GM12878 (cell line): ENCODE data around the gene RIOK1. TPM values are rescaled to one million over a fixed set of nuclear protein-coding genes. Genes with fewer than 3 reads are reported as not detected.

Experiments used
- ATAC-seq: fragments of 200-7000 bp; cut with Tn5 transposase; 3 replicates; pipeline ENCODE4 v1.9.1; 2020; ENCODE audit warnings: mild to moderate bottlenecking, moderate library complexity
- BruUV-seq: library from RNA; stranded (reverse); fragments of 400-500 nt; replicated peaks from 2 replicates; lab custom pipeline; 2021; lab: Mats Ljungman, UMichigan
- CTCF ChIA-PET: fragments of 300-600 bp; sonication (Branson Sonifier 250); formaldehyde crosslinking; extraction: SDS; loops from one replicate; lab custom pipeline; 2021; ENCODE audit warnings: inconsistent platforms; lab: Yijun Ruan, JAX
- POLR2A ChIA-PET: fragments of 350-600 bp; formaldehyde crosslinking; extraction: SDS; loops from one replicate; lab custom pipeline; 2021; ENCODE audit warnings: inconsistent platforms; lab: Charles Lee
- RAD21 ChIA-PET: fragments of 300-600 bp; sonication (Branson Sonifier 250); formaldehyde crosslinking; loops from one replicate; lab custom pipeline; 2023; ENCODE audit warnings: antibody characterized with exemption; ENCODE audit not compliant: unreplicated experiment; lab: Charles Lee
- SMC1A ChIA-PET: fragments of 300-600 bp; sonication (Branson Sonifier 250); formaldehyde crosslinking; loops from one replicate; lab custom pipeline; 2023; ENCODE audit not compliant: unreplicated experiment, uncharacterized antibody; lab: Charles Lee
- DNase-seq: peaks from one replicate; pipeline ENCODE4 v3.0.0-alpha.2; 2011; ENCODE audit warnings: low read depth, low spot score
- FAIRE-seq: peaks from 3 replicates; lab custom pipeline; 2011; peaks lifted over from hg19 to GRCh38; lab: Jason Lieb, UNC
- H2AFZ ChIP-seq: 2 replicates; pipeline ENCODE4 v1.6.0; 2011; ENCODE audit warnings: low read depth, low read length, control low read depth; ENCODE audit not compliant: control insufficient read depth
- H3K27ac ChIP-seq: 2 replicates; pipeline ENCODE4 v1.5.1; 2011; ENCODE audit warnings: control low read depth; ENCODE audit not compliant: control insufficient read depth, insufficient read depth
- H3K27me3 ChIP-seq, 2 experiments: replicated peaks in 1 of 2; 2 replicates each; pipeline versions ENCODE4 v1.6.0 to v1.6.1; 2011; ENCODE audit warnings: low read length in 1 of 2; ENCODE audit not compliant: control insufficient read depth in 2 of 2, insufficient read depth in 2 of 2
- H3K36me3 ChIP-seq, 2 experiments: 2 replicates each; pipeline ENCODE4 v1.5.1; 2011; ENCODE audit warnings: low read length in 1 of 2; ENCODE audit not compliant: control insufficient read depth in 2 of 2, insufficient read depth in 2 of 2
- H3K4me1 ChIP-seq: 2 replicates; pipeline ENCODE4 v1.6.1; 2011; ENCODE audit warnings: mild to moderate bottlenecking, low read length, moderate library complexity, mixed read lengths; ENCODE audit not compliant: control insufficient read depth, insufficient read depth
- H3K4me2 ChIP-seq: 2 replicates; pipeline ENCODE4 v1.6.0; 2011; ENCODE audit warnings: control low read depth; ENCODE audit not compliant: control insufficient read depth, insufficient read depth
- H3K4me3 ChIP-seq: fragments of 200-600 bp; sonication (generic); 2 replicates; pipeline ENCODE4 v1.5.1; 2016
- H3K79me2 ChIP-seq: 2 replicates; pipeline ENCODE4 v1.6.0; 2011; ENCODE audit warnings: low read length; ENCODE audit not compliant: control insufficient read depth, insufficient read depth
- H3K9ac ChIP-seq: 2 replicates; pipeline ENCODE4 v1.8.0; 2011; ENCODE audit warnings: low read length, control low read depth, mixed read lengths; ENCODE audit not compliant: control insufficient read depth, insufficient read depth
- H3K9me3 ChIP-seq: replicated peaks from 3 replicates; pipeline ENCODE4 v1.5.1; 2011; ENCODE audit warnings: mild to moderate bottlenecking, low read length; ENCODE audit not compliant: control insufficient read depth, insufficient read depth
- H4K20me1 ChIP-seq: 2 replicates; pipeline ENCODE4 v1.6.0; 2011; ENCODE audit not compliant: control insufficient read depth, insufficient read depth
- BACH1 ChIP-seq: fragments of 450-650 bp; IDR thresholded peaks from 2 replicates; pipeline ENCODE4 v1.6.1; 2017; ENCODE audit warnings: mild to moderate bottlenecking, borderline replicate concordance
- CBX5 ChIP-seq: sonication (generic); IDR thresholded peaks from 2 replicates; pipeline ENCODE4 v1.6.1; 2016; ENCODE audit warnings: low read depth, moderate library complexity, mild to moderate bottlenecking, inconsistent platforms
- ETV6 ChIP-seq, 2 experiments: fragments of 450-650 bp in 1 of 2; IDR thresholded peaks in 1 of 2; conservative IDR thresholded peaks in 1 of 2; 2 replicates each; pipeline ENCODE4 v1.6.1; 2014; ENCODE audit warnings: antibody characterized with exemption in 1 of 2, borderline replicate concordance in 1 of 2, low read depth in 1 of 2, mild to moderate bottlenecking in 1 of 2, moderate library complexity in 1 of 2
- IKZF1 ChIP-seq: fragments of 450-650 bp; conservative IDR thresholded peaks from 2 replicates; pipeline ENCODE4 v1.6.1; 2017; ENCODE audit warnings: antibody characterized with exemption, mild to moderate bottlenecking
- MEF2B ChIP-seq: fragments of 450-650 bp; IDR thresholded peaks from 2 replicates; pipeline ENCODE4 v1.6.1; 2018; ENCODE audit warnings: mild to moderate bottlenecking, moderate library complexity; ENCODE audit not compliant: partially characterized antibody, poor library complexity, severe bottlenecking
- NFYB ChIP-seq: IDR thresholded peaks from 2 replicates; pipeline ENCODE4 v1.6.1; 2011; ENCODE audit warnings: low read depth, mild to moderate bottlenecking, low read length, improper control_type of control experiment, moderate library complexity; ENCODE audit not compliant: insufficient read depth
- NR2C2 ChIP-seq: IDR thresholded peaks from 2 replicates; pipeline ENCODE4 v1.6.1; 2011; ENCODE audit warnings: borderline replicate concordance, low read depth; ENCODE audit not compliant: control insufficient read depth, insufficient read length
- NR2F1 ChIP-seq: fragments of 450-650 bp; conservative IDR thresholded peaks from 2 replicates; pipeline ENCODE4 v1.6.1; 2017; ENCODE audit warnings: mild to moderate bottlenecking
- PAX5 ChIP-seq: IDR thresholded peaks from 2 replicates; pipeline ENCODE4 v1.6.1; 2011; ENCODE audit warnings: low read depth, low read length, borderline replicate concordance
- PML ChIP-seq: IDR thresholded peaks from 2 replicates; pipeline ENCODE4 v1.6.1; 2012; ENCODE audit warnings: low read length, inconsistent platforms
- RFX5 ChIP-seq: IDR thresholded peaks from 2 replicates; pipeline ENCODE4 v1.6.1; 2011; ENCODE audit warnings: low read depth, low read length, improper control_type of control experiment
- SMAD1 ChIP-seq: fragments of 450-650 bp; IDR thresholded peaks from 2 replicates; pipeline ENCODE4 v1.6.1; 2018; ENCODE audit warnings: mild to moderate bottlenecking, low read depth; ENCODE audit not compliant: partially characterized antibody
- STAT3 ChIP-seq: IDR thresholded peaks from 2 replicates; pipeline ENCODE4 v1.6.1; 2011; ENCODE audit warnings: low read depth, low read length, improper control_type of control experiment
- WGBS: methylation state at CpG from one replicate; pipeline ENCODE4 v1.1.6; 2016; ENCODE audit warnings: low lambda C conversion rate; ENCODE audit not compliant: insufficient replicate concordance, insufficient coverage; ENCODE audit errors: missing lambda C conversion rate; 5-methylcytosine and 5-hydroxymethylcytosine counted together
- in situ Hi-C: fragments of 300-500 bp; cut with MboI; formaldehyde crosslinking; loops from 9 replicates; pipeline ENCODE4 v1.14.3; 2018; ENCODE audit warnings: mixed read lengths
- intact Hi-C: fragments of 100-400 bp; cut with micrococcal nuclease; formaldehyde crosslinking; loops from one replicate; pipeline ENCODE4 v1.14.2; 2022; ENCODE audit not compliant: unreplicated experiment
- polyA plus RNA-seq, 11 experiments: library from polyadenylated mRNA; depleted of rRNA in 4 of 11; unstranded in 6 of 11; stranded (reverse) in 5 of 11; fragments of >200 nt; fragmentation: Nextera tagmentation in 4 of 11; fragmentation: Illumina TruSeq in 1 of 11; extraction: Ambion mirVana in 4 of 11; extraction: Trizol in 1 of 11; gene quantifications; 1 replicate in 1 of 11; 2 replicates in 10 of 11; pipeline versions ENCODE4 v1.2.1 to v1.2.3, GENCODE V29; 2011 to 2016; ENCODE audit warnings: inconsistent platforms in 2 of 11, missing spikeins in 2 of 11, low read depth in 1 of 11
- total RNA-seq, 4 experiments: library from RNA; depleted of rRNA in 3 of 4; stranded (reverse); fragments of >200 nt in 3 of 4; fragmentation: Illumina TruSeq in 1 of 4; extraction: Trizol in 1 of 4; gene quantifications; 2 replicates each; pipeline versions ENCODE4 v1.2.1 to v1.2.3, GENCODE V29; 2013 to 2021
- TF ChIP-seq, protein P1 (sequence below): fragments of 450-650 bp; IDR thresholded peaks from 2 replicates; pipeline ENCODE4 v1.6.1; 2017; ENCODE audit warnings: mild to moderate bottlenecking, moderate library complexity
- TF ChIP-seq, protein P2 (sequence below): fragments of 450-650 bp; IDR thresholded peaks from 2 replicates; pipeline ENCODE4 v1.6.1; 2018; ENCODE audit warnings: borderline replicate concordance, mild to moderate bottlenecking; ENCODE audit not compliant: partially characterized antibody

Gene RIOK1
- total and polyA plus RNA-seq, 10 of the 15 experiments (the other 5 are each of a cell fraction or from before 2014, with no cell fraction given), result 16.1 to 44.6 (median 33.7) TPM

DNA sequence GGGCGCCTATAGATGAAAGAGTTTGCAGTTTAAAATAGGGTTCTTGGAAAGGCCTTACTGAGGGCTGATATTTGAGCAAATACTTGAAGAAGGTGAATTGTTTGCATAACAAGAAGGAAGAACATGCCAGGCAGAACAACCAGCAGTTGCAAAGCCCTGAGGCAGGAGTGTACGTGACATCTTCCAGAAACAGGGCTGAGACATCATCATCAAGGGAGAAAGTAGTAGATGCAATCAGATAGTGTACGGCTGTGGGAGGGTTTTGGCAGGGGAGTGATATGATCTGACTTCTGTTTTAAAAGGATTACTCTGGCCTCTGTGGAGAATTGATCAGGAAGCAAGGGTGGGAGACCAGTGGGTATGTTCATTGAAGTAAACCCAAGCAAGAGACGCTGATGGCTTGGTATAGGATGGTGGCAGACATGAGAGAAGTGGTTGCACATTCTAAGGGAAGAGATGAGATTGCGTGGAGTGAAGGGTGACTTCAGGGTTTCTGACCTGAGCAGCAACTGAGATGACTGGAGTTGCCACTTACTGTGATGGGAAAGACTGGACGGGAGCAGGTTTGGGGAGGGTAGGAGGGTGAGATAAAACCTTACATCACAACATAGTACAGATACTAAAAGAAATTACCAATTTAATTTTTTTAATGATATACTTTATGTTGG lies 28.8 kb downstream of the RIOK1 start:
- no peak for TF ChIP-seq CBX5
- TF ChIP-seq NFYB, result no peak
- no peak for TF ChIP-seq STAT3
- TF ChIP-seq, protein P1, sequence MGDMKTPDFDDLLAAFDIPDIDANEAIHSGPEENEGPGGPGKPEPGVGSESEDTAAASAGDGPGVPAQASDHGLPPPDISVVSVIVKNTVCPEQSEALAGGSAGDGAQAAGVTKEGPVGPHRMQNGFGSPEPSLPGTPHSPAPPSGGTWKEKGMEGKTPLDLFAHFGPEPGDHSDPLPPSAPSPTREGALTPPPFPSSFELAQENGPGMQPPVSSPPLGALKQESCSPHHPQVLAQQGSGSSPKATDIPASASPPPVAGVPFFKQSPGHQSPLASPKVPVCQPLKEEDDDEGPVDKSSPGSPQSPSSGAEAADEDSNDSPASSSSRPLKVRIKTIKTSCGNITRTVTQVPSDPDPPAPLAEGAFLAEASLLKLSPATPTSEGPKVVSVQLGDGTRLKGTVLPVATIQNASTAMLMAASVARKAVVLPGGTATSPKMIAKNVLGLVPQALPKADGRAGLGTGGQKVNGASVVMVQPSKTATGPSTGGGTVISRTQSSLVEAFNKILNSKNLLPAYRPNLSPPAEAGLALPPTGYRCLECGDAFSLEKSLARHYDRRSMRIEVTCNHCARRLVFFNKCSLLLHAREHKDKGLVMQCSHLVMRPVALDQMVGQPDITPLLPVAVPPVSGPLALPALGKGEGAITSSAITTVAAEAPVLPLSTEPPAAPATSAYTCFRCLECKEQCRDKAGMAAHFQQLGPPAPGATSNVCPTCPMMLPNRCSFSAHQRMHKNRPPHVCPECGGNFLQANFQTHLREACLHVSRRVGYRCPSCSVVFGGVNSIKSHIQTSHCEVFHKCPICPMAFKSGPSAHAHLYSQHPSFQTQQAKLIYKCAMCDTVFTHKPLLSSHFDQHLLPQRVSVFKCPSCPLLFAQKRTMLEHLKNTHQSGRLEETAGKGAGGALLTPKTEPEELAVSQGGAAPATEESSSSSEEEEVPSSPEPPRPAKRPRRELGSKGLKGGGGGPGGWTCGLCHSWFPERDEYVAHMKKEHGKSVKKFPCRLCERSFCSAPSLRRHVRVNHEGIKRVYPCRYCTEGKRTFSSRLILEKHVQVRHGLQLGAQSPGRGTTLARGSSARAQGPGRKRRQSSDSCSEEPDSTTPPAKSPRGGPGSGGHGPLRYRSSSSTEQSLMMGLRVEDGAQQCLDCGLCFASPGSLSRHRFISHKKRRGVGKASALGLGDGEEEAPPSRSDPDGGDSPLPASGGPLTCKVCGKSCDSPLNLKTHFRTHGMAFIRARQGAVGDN, result no peak
- no peak for TF ChIP-seq ETV6 (conservative IDR thresholded peaks at IDR 0.05 in 1 of 2, IDR thresholded peaks at IDR 0.05 in 1 of 2; ENCODE audit: borderline replicate concordance in 1 of 2, low read depth in 1 of 2)
- no peak for TF ChIP-seq PML
- no peak for TF ChIP-seq SMAD1
- no peak for TF ChIP-seq BACH1
- no peak for TF ChIP-seq IKZF1
- no peak for TF ChIP-seq NR2C2
- TF ChIP-seq NR2F1, result no peak
- no peak for TF ChIP-seq PAX5
- TF ChIP-seq, protein P2, sequence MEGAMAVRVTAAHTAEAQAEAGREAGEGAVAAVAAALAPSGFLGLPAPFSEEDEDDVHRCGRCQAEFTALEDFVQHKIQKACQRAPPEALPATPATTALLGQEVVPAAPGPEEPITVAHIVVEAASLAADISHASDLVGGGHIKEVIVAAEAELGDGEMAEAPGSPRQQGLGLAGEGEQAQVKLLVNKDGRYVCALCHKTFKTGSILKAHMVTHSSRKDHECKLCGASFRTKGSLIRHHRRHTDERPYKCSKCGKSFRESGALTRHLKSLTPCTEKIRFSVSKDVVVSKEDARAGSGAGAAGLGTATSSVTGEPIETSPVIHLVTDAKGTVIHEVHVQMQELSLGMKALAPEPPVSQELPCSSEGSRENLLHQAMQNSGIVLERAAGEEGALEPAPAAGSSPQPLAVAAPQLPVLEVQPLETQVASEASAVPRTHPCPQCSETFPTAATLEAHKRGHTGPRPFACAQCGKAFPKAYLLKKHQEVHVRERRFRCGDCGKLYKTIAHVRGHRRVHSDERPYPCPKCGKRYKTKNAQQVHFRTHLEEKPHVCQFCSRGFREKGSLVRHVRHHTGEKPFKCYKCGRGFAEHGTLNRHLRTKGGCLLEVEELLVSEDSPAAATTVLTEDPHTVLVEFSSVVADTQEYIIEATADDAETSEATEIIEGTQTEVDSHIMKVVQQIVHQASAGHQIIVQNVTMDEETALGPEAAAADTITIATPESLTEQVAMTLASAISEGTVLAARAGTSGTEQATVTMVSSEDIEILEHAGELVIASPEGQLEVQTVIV, result no peak
- TF ChIP-seq MEF2B, result no peak
- no peak for TF ChIP-seq RFX5
- WGBS, result 98% methylated on average over 6 of the region's 6 CpGs
- ATAC-seq, result no peak
- H4K20me1 ChIP-seq, result no peaks in the 10 kb centered on the region
- H3K9ac ChIP-seq, result no peak overlapping the region
- in situ Hi-C loops, result no loop called here
- no peaks in the 10 kb centered on the region for H3K9me3 ChIP-seq
- no peak overlapping the region for H3K4me3 ChIP-seq
- H3K27me3 ChIP-seq, result no peaks in the 10 kb centered on the region
- peaks cover 13 to 15% of the 10 kb centered on the region in 2 experiments for H3K36me3 ChIP-seq
- no peak for FAIRE-seq
- RAD21 ChIA-PET, result no interaction called here
- H3K27ac ChIP-seq, result no peak overlapping the region
- SMC1A ChIA-PET, result interaction anchor here (0.6 to 0.7 kb wide), 2 partner anchors 107 to 762 kb away, joined by 3 to 4 read pairs; no protein-coding TSS in a partner anchor
- POLR2A ChIA-PET, result no interaction called here
- DNase-seq, result no peak
- no peaks in the 10 kb centered on the region for H3K79me2 ChIP-seq
- CTCF ChIA-PET, result no interaction called here
- no TSS peak for BruUV-seq
- no peak overlapping the region for H3K4me2 ChIP-seq
- intact Hi-C loops, result no loop called here
- no peak overlapping the region for H2AFZ ChIP-seq
- no peaks in the 10 kb centered on the region for H3K4me1 ChIP-seq
